GM23248 (cell line): ENCODE results near the gene BHLHE40. TPM values are rescaled to one million over a fixed set of nuclear protein-coding genes. Genes with fewer than 3 reads are reported as not detected.

ENCODE experiments used
- DNase-seq: peaks from one replicate; pipeline ENCODE4 v3.0.0-alpha.2; 2015
- H2AFZ ChIP-seq: fragments of 200-600 bp; sonication (generic); 2 replicates; pipeline ENCODE4 v1.6.1; 2016; ENCODE audit warnings: antibody characterized with exemption
- H3F3A ChIP-seq: fragments of 200-600 bp; sonication (generic); 2 replicates; pipeline ENCODE4 v1.6.1; 2016; ENCODE audit warnings: mild to moderate bottlenecking, antibody characterized with exemption, mixed run types; ENCODE audit not compliant: insufficient read depth
- H3K27ac ChIP-seq: fragments of 200-600 bp; sonication (generic); 2 replicates; pipeline ENCODE4 v1.5.1; 2016; ENCODE audit warnings: mild to moderate bottlenecking
- H3K27me3 ChIP-seq: fragments of 200-600 bp; sonication (generic); replicated peaks from 2 replicates; pipeline ENCODE4 v1.6.1; 2016; ENCODE audit warnings: mild to moderate bottlenecking; ENCODE audit not compliant: insufficient read depth
- H3K36me3 ChIP-seq: fragments of 200-600 bp; sonication (generic); 2 replicates; pipeline ENCODE4 v1.6.1; 2016; ENCODE audit warnings: low read depth, mild to moderate bottlenecking
- H3K4me1 ChIP-seq: fragments of 200-600 bp; sonication (generic); 2 replicates; pipeline ENCODE4 v1.6.1; 2016; ENCODE audit warnings: mild to moderate bottlenecking; ENCODE audit not compliant: insufficient read depth
- H3K4me2 ChIP-seq: fragments of 200-600 bp; sonication (generic); one replicate; pipeline ENCODE4 v1.6.1; 2016; ENCODE audit warnings: mild to moderate bottlenecking; ENCODE audit not compliant: unreplicated experiment
- H3K4me3 ChIP-seq: fragments of 200-600 bp; sonication (generic); 2 replicates; pipeline ENCODE4 v1.5.1; 2016; ENCODE audit warnings: mild to moderate bottlenecking
- H3K79me2 ChIP-seq: fragments of 200-600 bp; sonication (generic); 2 replicates; pipeline ENCODE4 v1.6.1; 2016; ENCODE audit warnings: mild to moderate bottlenecking; ENCODE audit not compliant: insufficient read depth
- H3K9ac ChIP-seq: fragments of 200-600 bp; sonication (generic); 2 replicates; pipeline ENCODE4 v1.6.1; 2016; ENCODE audit warnings: mild to moderate bottlenecking
- H3K9me2 ChIP-seq: fragments of 200-600 bp; sonication (generic); 2 replicates; pipeline ENCODE4 v1.6.1; 2016; ENCODE audit warnings: mixed run types, mild to moderate bottlenecking, moderate library complexity; ENCODE audit not compliant: insufficient read depth
- H3K9me3 ChIP-seq: fragments of 200-600 bp; sonication (generic); one replicate; pipeline ENCODE4 v1.6.1; 2017; ENCODE audit warnings: low read depth
- H4K20me1 ChIP-seq: fragments of 200-600 bp; sonication (generic); 2 replicates; pipeline ENCODE4 v1.6.0; 2016; ENCODE audit not compliant: insufficient read depth
- EZH2 ChIP-seq: fragments of 200-600 bp; sonication (generic); IDR thresholded peaks from 2 replicates; pipeline ENCODE4 v1.6.1; 2018; ENCODE audit warnings: antibody characterized with exemption, mild to moderate bottlenecking; ENCODE audit not compliant: insufficient read depth, poor library complexity, severe bottlenecking
- EZH2phosphoT487 ChIP-seq: fragments of 200-600 bp; sonication (generic); IDR thresholded peaks from 2 replicates; pipeline ENCODE4 v1.6.1; 2018; ENCODE audit warnings: antibody characterized with exemption, moderate library complexity, mild to moderate bottlenecking, low read depth; ENCODE audit not compliant: insufficient read depth
- WGBS, 2 experiments: methylation state at CpG; one replicate each; pipeline ENCODE4 v1.1.6; 2015 to 2017; ENCODE audit warnings: low lambda C conversion rate in 2 of 2, low coverage in 1 of 2; ENCODE audit errors: missing lambda C conversion rate in 2 of 2; 5-methylcytosine and 5-hydroxymethylcytosine counted together
- in situ Hi-C: fragments of 300-500 bp; cut with MboI; formaldehyde crosslinking; loops from 2 replicates; pipeline ENCODE4 v1.15.0; 2020
- polyA plus RNA-seq: library from polyadenylated mRNA; unstranded; fragments of >200 nt; fragmentation: Nextera tagmentation; extraction: Ambion mirVana; gene quantifications from 2 replicates; pipeline ENCODE4 v1.2.1, GENCODE V29; 2016
- total RNA-seq: library from RNA; depleted of rRNA; stranded (reverse); fragments of >200 nt; shearing (Covaris generic); gene quantifications from 2 replicates; pipeline ENCODE4 v1.2.3, GENCODE V29; 2014

BHLHE40 gene
- total and polyA plus RNA-seq, 2 experiments from 2014 or later: 33.9 to 42.9 TPM

GRCh38 chr3:4977001-4977852 is 2.0 kb upstream of the BHLHE40 start:
- H4K20me1 ChIP-seq: no peaks in the 10 kb centered on the region
- TF ChIP-seq EZH2: no peak
- no peak for TF ChIP-seq EZH2phosphoT487
- in situ Hi-C loops: loop anchor here (5.0 kb wide), 1 partner anchor 250 kb away; no protein-coding TSS in a partner anchor
- 3 to 5% methylated on average over 34 to 35 of the region's 35 CpGs for WGBS, 2 experiments
- peak overlapping the region; percentile 98 for H3K27ac ChIP-seq
- H3K4me3 ChIP-seq: peak overlapping the region; percentile 72
- H2AFZ ChIP-seq: peak overlapping the region; percentile 33; the same call in 1 of the 2 replicates
- H3F3A ChIP-seq: peaks cover 30% of the 10 kb centered on the region
- H3K9me2 ChIP-seq: no peaks in the 10 kb centered on the region
- peaks cover 27% of the 10 kb centered on the region for H3K79me2 ChIP-seq
- peak overlapping the region; percentile 99 for H3K9ac ChIP-seq
- H3K9me3 ChIP-seq: no peaks in the 10 kb centered on the region
- H3K4me1 ChIP-seq: peaks cover 15% of the 10 kb centered on the region
- no peaks in the 10 kb centered on the region for H3K27me3 ChIP-seq
- DNase-seq: peak; percentile 94
- H3K36me3 ChIP-seq: peaks cover 15% of the 10 kb centered on the region
- peak overlapping the region; percentile 73 for H3K4me2 ChIP-seq

GRCh38 chr3:4977853-4978203 is 1.4 kb upstream of the BHLHE40 start:
- H3K4me1 ChIP-seq: peaks cover 21% of the 10 kb centered on the region
- H3F3A ChIP-seq: peaks cover 35% of the 10 kb centered on the region
- H3K27ac ChIP-seq: peak overlapping the region; percentile 98
- no peak for TF ChIP-seq EZH2
- no peak for TF ChIP-seq EZH2phosphoT487
- H3K9me3 ChIP-seq: no peaks in the 10 kb centered on the region
- peaks cover 21% of the 10 kb centered on the region for H3K36me3 ChIP-seq
- H3K4me3 ChIP-seq: peak overlapping the region; percentile 72
- 1 to 2% methylated on average over 13 of the region's 13 CpGs for WGBS, 2 experiments
- peaks cover 33% of the 10 kb centered on the region for H3K79me2 ChIP-seq
- no peak overlapping the region for H2AFZ ChIP-seq
- DNase-seq: no peak
- H3K4me2 ChIP-seq: peak overlapping the region; percentile 73
- H3K27me3 ChIP-seq: no peaks in the 10 kb centered on the region
- no peaks in the 10 kb centered on the region for H3K9me2 ChIP-seq
- no peaks in the 10 kb centered on the region for H4K20me1 ChIP-seq
- peak overlapping the region; percentile 99 for H3K9ac ChIP-seq
- in situ Hi-C loops: loop anchor here (5.0 kb wide), 1 partner anchor 251 kb away; no protein-coding TSS in a partner anchor

GRCh38 chr3:4978204-4978965 is 852 bp upstream of the BHLHE40 start:
- Histone ChIP-seq H3K9ac (peak overlapping the region; percentile 99), H3K27ac (peak overlapping the region; percentile 98), H4K20me1 (no peaks in the 10 kb centered on the region), H3K79me2 (peaks cover 38% of the 10 kb centered on the region), H3F3A (peaks cover 41% of the 10 kb centered on the region), H3K4me3 (peak overlapping the region; percentile 72), H3K36me3 (peaks cover 22% of the 10 kb centered on the region), H3K4me1 (peaks cover 26% of the 10 kb centered on the region), H3K9me3 (no peaks in the 10 kb centered on the region), H3K9me2 (no peaks in the 10 kb centered on the region), H3K4me2 (peak overlapping the region; percentile 73), H2AFZ (no peak overlapping the region), H3K27me3 (no peaks in the 10 kb centered on the region)
- in situ Hi-C loops: loop anchor here (5.0 kb wide), 1 partner anchor 251 kb away; no protein-coding TSS in a partner anchor
- WGBS, 2 experiments: 1% methylated on average over 19 to 66 of the region's 76 CpGs
- TF ChIP-seq EZH2 (no peak), EZH2phosphoT487 (no peak)
- DNase-seq: peak; percentile 99

- Histone ChIP-seq H3K4me2 (peak overlapping the region; percentile 37), H3K27ac (peak overlapping the region; percentile 98), H3K27me3 (no peaks in the 10 kb centered on the region), H3K79me2 (peaks cover 44% of the 10 kb centered on the region), H4K20me1 (no peaks in the 10 kb centered on the region), H3K36me3 (peaks cover 22% of the 10 kb centered on the region), H3K9ac (peak overlapping the region; percentile 99), H2AFZ (no peak overlapping the region), H3F3A (peaks cover 47% of the 10 kb centered on the region), H3K4me3 (peak overlapping the region; percentile 90), H3K4me1 (peaks cover 32% of the 10 kb centered on the region), H3K9me2 (no peaks in the 10 kb centered on the region), H3K9me3 (no peaks in the 10 kb centered on the region)
- in situ Hi-C loops: loop anchor here (5.0 kb wide), 1 partner anchor 252 kb away; no protein-coding TSS in a partner anchor
- WGBS, 2 experiments: 0 to 1% methylated on average over 1 to 31 of the region's 31 CpGs
- TF ChIP-seq EZH2 (no peak), EZH2phosphoT487 (no peak)
- peak; percentile 99 for DNase-seq
These were observed 240 bp upstream of the BHLHE40 start for GRCh38 chr3:4978966-4979427.
